ENCODE measurements around the gene TET1. TPM values are rescaled to one million over a fixed set of nuclear protein-coding genes. Genes with fewer than 3 reads are reported as not detected.

The TET1 gene
- total and polyA plus RNA-seq, 9 of the 15 experiments (the other 6 are each of a cell fraction or from before 2014, with no cell fraction given) = 2.6 to 21.3 (median 11.6) TPM

DNA sequence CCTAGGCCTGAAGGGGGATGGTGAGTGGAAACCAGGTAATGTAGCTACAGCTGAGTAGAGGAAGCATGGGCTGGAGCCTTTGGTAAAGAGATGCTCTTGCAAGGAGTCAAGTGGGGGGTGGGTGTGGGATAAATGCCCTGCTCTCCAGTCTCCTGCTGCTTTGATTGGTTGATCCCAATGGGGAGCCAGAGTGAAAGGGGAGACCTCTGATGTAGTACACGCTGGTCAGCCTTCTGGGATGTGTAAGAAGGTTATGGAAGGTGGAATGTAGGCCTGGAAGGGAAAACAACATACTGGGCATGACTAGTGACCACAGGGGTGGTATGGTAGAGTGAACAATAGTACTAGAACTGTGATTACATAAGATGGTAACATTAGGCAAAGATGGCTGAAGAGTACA is 44.3 kb downstream of the TET1 start:
- no peak overlapping the region for H3K4me2 ChIP-seq (ENCODE audit: insufficient read depth, low read length)
- peaks cover 16% of the 10 kb centered on the region for H3K79me2 ChIP-seq (ENCODE audit: control insufficient read depth, insufficient read depth, low read length)
- peaks cover 43% of the 10 kb centered on the region; the same call in 1 of the 3 replicates for H3K36me3 ChIP-seq (ENCODE audit: control insufficient read depth, insufficient read depth, low read length)
- peaks cover under 1% of the 10 kb centered on the region for H3K9me1 ChIP-seq (ENCODE audit: control insufficient read depth, insufficient read depth, low read length)
- no TSS peak for BruUV-seq (replicated peaks)
- DNase-seq (ENCODE audit: extremely low read depth in 1 of 4, low spot score in 3 of 4) = no peak
- no peaks in the 10 kb centered on the region for H3K9me3 ChIP-seq (replicated peaks; ENCODE audit: control insufficient read depth, insufficient read depth, low read depth, low read length)
- H2AFZ ChIP-seq (ENCODE audit: low read depth, low read length) = no peak overlapping the region
- WGBS (ENCODE audit: insufficient coverage, low coverage, missing lambda C conversion rate) = 88% methylated on average over 1 of the region's 1 CpG
- ATAC-seq = no peak
- H3K4me1 ChIP-seq (replicated peaks in 1 of 2; ENCODE audit: control insufficient read depth in 2 of 2, insufficient read depth in 2 of 2, low read length in 2 of 2) = peaks cover 9 to 13% of the 10 kb centered on the region in 2 experiments
- no peak overlapping the region for H3K4me3 ChIP-seq
- TF ChIP-seq, protein P1, sequence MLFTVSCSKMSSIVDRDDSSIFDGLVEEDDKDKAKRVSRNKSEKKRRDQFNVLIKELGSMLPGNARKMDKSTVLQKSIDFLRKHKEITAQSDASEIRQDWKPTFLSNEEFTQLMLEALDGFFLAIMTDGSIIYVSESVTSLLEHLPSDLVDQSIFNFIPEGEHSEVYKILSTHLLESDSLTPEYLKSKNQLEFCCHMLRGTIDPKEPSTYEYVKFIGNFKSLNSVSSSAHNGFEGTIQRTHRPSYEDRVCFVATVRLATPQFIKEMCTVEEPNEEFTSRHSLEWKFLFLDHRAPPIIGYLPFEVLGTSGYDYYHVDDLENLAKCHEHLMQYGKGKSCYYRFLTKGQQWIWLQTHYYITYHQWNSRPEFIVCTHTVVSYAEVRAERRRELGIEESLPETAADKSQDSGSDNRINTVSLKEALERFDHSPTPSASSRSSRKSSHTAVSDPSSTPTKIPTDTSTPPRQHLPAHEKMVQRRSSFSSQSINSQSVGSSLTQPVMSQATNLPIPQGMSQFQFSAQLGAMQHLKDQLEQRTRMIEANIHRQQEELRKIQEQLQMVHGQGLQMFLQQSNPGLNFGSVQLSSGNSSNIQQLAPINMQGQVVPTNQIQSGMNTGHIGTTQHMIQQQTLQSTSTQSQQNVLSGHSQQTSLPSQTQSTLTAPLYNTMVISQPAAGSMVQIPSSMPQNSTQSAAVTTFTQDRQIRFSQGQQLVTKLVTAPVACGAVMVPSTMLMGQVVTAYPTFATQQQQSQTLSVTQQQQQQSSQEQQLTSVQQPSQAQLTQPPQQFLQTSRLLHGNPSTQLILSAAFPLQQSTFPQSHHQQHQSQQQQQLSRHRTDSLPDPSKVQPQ (CRISPR knock-in tag; IDR thresholded peaks at IDR 0.05; ENCODE audit: borderline replicate concordance) = no peak
- TF ChIP-seq ARID1B (IDR thresholded peaks at IDR 0.05) (no peak), ZNF143 (CRISPR knock-in tag; IDR thresholded peaks at IDR 0.05) (no peak), CTBP1 (IDR thresholded peaks at IDR 0.05; ENCODE audit: borderline replicate concordance) (no peak), KLF10 (CRISPR knock-in tag; IDR thresholded peaks at IDR 0.05) (no peak), MCM3 (IDR thresholded peaks at IDR 0.05) (no peak), EGR1 (conservative IDR thresholded peaks at IDR 0.05) (no peak), MAFF (IDR thresholded peaks at IDR 0.05; ENCODE audit: low read length) (no peak), PYGO2 (tag; IDR thresholded peaks at IDR 0.05) (no peak), ILF3 (IDR thresholded peaks at IDR 0.05; ENCODE audit: borderline replicate concordance) (no peak), ZNF766 (CRISPR knock-in tag; conservative IDR thresholded peaks at IDR 0.05) (no peak), ZKSCAN8 (CRISPR knock-in tag; IDR thresholded peaks at IDR 0.05) (no peak), FOSL1 (tag; conservative IDR thresholded peaks at IDR 0.05) (no peak), YBX1 (IDR thresholded peaks at IDR 0.05) (no peak), NEUROD1 (IDR thresholded peaks at IDR 0.05; ENCODE audit: borderline replicate concordance, low read depth, low read length, partially characterized antibody) (no peak), U2AF2 (optimal IDR thresholded peaks at IDR 0.05; ENCODE audit: low read depth, low read length) (no peak)
- TF ChIP-seq, protein P2, sequence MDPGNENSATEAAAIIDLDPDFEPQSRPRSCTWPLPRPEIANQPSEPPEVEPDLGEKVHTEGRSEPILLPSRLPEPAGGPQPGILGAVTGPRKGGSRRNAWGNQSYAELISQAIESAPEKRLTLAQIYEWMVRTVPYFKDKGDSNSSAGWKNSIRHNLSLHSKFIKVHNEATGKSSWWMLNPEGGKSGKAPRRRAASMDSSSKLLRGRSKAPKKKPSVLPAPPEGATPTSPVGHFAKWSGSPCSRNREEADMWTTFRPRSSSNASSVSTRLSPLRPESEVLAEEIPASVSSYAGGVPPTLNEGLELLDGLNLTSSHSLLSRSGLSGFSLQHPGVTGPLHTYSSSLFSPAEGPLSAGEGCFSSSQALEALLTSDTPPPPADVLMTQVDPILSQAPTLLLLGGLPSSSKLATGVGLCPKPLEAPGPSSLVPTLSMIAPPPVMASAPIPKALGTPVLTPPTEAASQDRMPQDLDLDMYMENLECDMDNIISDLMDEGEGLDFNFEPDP (CRISPR knock-in tag; IDR thresholded peaks at IDR 0.05) = no peak
- CTCF ChIA-PET (ENCODE audit: low intra/inter-chr PET ratio) = no interaction called here
- H4K20me1 ChIP-seq (replicated peaks; ENCODE audit: control insufficient read depth, insufficient read depth, low read length) = 0 out of 2 replicates have a peak, but pooled peaks cover 4% of the 10 kb centered on the region
- in situ Hi-C loops (cut with MboI) = no loop called here
- POLR2A ChIA-PET = interaction anchor here (0.6 to 1.5 kb wide), 5 partner anchors 12 to 93 kb away, joined by 3 to 7 read pairs (median 4); no protein-coding TSS in a partner anchor
- H3K9ac ChIP-seq (ENCODE audit: insufficient read depth in 1 of 2, low read depth in 2 of 2, low read length in 2 of 2) = no peak overlapping the region
- no peak for FAIRE-seq
- no peaks in the 10 kb centered on the region for H3K27me3 ChIP-seq (ENCODE audit: control insufficient read depth in 2 of 2, insufficient read depth in 2 of 2, low read length in 2 of 2)
- intact Hi-C loops (cut with micrococcal nuclease) = no loop called here
- H3K27ac ChIP-seq (ENCODE audit: extremely low read depth, low read depth, low read length) = no peak overlapping the region

All from K562 (cell line).